Omental fat pad (tissue), 4 donors: Measurements from ENCODE around the gene PTPN21. TPM values are rescaled to one million over a fixed set of nuclear protein-coding genes. Genes with fewer than 3 reads are reported as not detected.

Experiments used
- ATAC-seq: fragments of 150-250 bp; one replicate; pipeline ENCODE4 v1.9.1; 2016; ENCODE audit warnings: mild to moderate bottlenecking, moderate library complexity; ENCODE audit not compliant: low FRiP score
- DNase-seq: peaks from one replicate; pipeline ENCODE4 v3.0.0-alpha.2; 2019; ENCODE audit warnings: low spot score
- CTCF ChIP-seq, 3 donors: fragments of 450-650 bp; IDR thresholded peaks; one replicate each; pipeline ENCODE4 v1.5.1; 2016 to 2017; ENCODE audit warnings: antibody characterized with exemption in 3 of 3, mild to moderate bottlenecking in 3 of 3, moderate library complexity in 2 of 3
- total RNA-seq, 4 donors: library from RNA; depleted of rRNA; stranded (reverse); fragments of >200 nt; gene quantifications; one replicate each; pipeline ENCODE4 v1.1.0, GENCODE V29; 2016

Gene PTPN21
- total RNA-seq, 4 donors from 2014 or later, result 9.1 to 19.7 (median 14.8) TPM

GRCh38 chr14:88452231-88452630, 102.6 kb downstream of the PTPN21 start:
- no peak for TF ChIP-seq CTCF (IDR thresholded peaks at IDR 0.05)
- no peak for DNase-seq
- no peak for ATAC-seq

- ATAC-seq (no peak), DNase-seq (no peak)
- no peak for TF ChIP-seq CTCF (IDR thresholded peaks at IDR 0.05)
Measured at GRCh38 chr14:88439088-88439487, 115.7 kb downstream of the PTPN21 start.

- no peak for TF ChIP-seq CTCF (IDR thresholded peaks at IDR 0.05)
- DNase-seq, result no peak
- ATAC-seq, result no peak
Measured at GRCh38 chr14:88437658-88438057, 117.1 kb downstream of the PTPN21 start.

GRCh38 chr14:88430976-88431375, 123.8 kb downstream of the PTPN21 start:
- ATAC-seq, result no peak
- TF ChIP-seq CTCF (IDR thresholded peaks at IDR 0.05), result no peak

GRCh38 chr14:88426271-88426670, 128.5 kb downstream of the PTPN21 start:
- TF ChIP-seq CTCF (IDR thresholded peaks at IDR 0.05), result no peak
- DNase-seq (no peak), ATAC-seq (no peak)

More at GRCh38 chr14:88430976-88431375, 123.8 kb downstream of the PTPN21 start:
- no peak for DNase-seq

- DNase-seq (no peak), ATAC-seq (no peak)
- TF ChIP-seq CTCF (IDR thresholded peaks at IDR 0.05), result no peak
Measured at GRCh38 chr14:88424573-88424972, 130.2 kb downstream of the PTPN21 start.

GRCh38 chr14:88422919-88423650, 131.7 kb downstream of the PTPN21 start:
- TF ChIP-seq CTCF (IDR thresholded peaks at IDR 0.05), result no peak
- DNase-seq, result no peak
- ATAC-seq, result no peak
